Measurements from ENCODE around the gene KCNF1.

Gene KCNF1

DNA sequence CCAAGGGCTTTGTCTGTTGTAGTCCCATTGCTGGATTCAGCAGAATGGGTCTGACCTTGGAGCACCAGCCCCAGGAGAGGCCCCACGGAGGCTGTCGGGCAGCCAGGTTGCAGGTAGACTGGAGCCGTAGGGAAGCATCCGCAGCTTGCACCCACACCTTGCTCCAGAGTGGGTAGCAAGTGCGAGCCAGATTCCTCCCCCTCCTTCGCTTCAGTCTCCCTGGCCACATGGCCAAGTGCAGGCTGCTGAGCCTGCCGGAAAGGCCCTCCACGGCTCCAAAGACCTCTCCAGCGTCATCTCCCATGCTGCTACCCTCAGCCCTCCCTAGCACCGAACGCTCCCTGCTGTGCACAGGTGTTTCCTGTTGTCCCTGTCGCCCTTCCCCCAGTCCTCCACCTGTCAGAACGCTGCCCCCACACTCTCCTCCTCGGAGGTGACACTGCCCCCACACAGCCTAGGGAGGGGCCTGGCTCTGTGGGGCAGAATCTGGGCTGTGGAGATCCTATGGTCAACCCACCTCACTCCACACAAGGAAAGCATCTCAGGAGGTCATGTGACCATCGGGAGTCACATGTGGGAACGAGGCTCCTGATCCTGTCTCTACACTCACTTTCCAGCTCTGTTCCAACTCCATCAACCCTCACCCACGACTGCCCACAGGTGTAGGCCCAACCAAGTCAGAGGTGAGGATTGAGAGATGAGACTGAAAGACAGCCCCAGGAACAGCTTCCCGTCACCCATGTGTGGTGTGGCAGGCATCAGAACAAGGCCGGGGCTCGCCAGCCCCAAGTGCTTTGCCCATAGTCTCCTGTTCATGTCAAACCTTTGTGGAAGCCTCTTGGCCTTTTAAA, 8.3 kb downstream of the KCNF1 start:
- no peak for DNase-seq (ENCODE audit: low read depth)

DNA sequence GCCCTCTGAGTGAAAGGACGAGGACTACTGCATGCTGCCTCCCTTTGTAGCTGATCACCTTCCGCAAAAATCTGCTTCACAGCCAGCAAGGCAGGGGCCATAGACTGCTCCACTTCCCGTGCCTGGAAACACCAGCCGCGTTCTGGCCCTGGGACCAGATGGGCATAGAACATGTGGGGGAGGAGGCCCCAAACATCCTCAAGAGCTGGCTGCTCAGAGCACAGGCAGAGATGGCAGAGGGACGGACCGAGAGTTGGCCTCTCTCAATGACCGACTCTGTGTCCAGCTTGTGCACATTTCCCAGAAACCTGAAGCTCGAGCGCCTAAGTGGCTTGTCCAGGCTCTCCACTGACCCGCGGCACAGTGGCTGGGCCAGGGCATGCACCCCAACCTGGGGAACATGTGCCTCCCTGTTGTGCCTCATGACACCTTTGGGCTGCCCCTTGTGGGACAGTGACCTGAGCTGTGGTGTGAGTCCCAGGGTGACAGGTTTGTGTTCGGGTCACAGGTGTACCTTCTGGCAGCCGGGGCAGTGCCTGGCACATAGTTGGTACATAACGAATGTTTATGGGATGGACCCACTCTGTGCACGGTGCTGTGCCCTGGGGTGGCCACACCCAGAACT, 9.1 kb downstream of the KCNF1 start:
- no peak for DNase-seq (ENCODE audit: low read depth)

DNA sequence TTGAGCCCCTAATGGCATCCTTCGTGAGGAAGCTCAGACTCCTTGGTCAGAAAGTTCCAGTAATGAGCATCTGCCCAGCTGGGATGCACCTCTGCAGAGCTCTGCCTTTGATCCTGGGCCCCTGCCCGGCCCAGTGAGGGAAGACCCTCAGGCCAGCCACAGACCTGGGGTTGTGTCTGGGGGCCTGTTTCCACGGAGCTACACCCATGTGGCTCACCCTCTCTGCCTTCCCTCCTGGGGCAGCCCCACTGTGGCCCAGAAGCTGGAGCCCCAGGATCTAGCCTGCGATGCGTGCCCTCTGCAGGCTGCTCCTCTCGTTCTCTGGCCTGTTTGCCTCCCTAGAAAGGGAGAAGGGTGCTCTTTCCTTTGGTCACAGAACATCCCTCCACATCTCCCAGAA, 9.8 kb downstream of the KCNF1 start:
- DNase-seq (ENCODE audit: low read depth) = no peak

DNA sequence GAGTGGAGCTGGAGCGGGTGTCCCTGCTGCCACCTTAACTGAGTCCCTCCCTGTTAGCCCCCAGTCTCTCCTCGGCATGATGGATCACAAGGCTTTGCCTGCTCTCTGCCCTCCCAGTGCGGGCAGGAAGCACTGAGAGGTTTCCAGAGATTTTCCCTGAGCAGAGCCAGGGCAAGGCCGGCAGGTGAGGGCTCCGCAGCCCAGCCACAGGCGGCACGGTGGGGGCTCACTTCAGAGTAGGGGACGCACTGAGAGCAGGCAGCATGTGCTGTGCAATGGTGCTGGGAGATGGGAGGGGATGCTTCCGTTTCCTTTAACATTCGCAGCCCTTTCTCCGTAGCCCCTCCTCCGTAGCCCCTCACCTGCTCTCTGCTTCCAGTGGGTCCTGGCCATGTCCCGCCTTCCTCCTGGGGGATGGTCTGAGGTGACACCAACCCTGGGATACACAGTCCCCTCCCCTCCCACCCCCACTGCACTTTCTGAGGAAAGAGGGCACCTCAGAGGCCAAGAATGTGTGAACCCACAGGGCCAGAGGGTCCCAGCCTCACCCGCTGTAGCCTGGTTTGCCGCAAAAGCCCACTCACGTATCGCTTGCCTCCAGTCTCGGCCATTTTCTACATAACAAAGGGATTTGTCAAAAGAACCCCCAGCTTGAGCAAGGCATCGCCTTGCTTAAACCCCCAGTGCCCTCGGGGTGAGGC, 10.7 kb downstream of the KCNF1 start:
- DNase-seq (ENCODE audit: low read depth) = no peak

DNA sequence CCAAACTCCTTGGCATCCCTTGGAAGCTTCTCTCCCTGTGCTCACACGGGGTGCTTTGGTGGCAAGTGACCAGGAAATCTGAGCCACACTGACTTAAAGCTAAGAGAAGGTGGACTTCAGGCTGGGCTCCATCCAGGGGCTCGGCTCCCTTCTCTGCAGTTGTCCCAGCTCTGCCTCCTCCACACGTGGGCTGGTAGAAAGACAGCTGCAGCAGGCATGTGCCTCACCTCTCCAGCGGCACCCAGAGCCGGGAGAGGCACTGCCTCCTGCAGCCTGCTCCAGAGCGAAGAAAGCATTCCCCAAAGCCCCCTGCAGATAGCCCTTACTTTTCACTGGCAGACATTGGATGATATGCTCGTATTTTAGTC, 11.3 kb downstream of the KCNF1 start:
- DNase-seq (ENCODE audit: low read depth) = no peak

DNA sequence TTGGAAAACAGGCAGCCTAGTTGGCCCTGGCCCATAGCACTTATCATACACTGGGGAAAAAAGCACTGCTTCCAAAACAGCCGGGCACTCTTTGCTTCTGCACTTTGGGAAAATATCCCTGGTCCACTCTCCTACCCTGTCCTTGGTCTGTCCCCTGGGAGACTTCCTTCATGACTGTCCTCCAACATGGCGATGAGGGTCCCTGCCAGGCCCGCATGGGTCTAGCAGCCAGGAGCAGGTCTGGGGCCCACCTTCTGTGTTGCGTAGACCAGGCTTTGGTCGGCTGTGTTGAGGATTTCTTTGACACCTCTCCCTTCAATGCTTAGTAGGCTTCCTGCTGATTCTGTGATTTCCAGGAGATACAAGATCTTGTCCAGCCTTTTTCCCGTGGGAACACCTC, 12.2 kb downstream of the KCNF1 start:
- no peak for DNase-seq (ENCODE audit: low read depth)

DNA sequence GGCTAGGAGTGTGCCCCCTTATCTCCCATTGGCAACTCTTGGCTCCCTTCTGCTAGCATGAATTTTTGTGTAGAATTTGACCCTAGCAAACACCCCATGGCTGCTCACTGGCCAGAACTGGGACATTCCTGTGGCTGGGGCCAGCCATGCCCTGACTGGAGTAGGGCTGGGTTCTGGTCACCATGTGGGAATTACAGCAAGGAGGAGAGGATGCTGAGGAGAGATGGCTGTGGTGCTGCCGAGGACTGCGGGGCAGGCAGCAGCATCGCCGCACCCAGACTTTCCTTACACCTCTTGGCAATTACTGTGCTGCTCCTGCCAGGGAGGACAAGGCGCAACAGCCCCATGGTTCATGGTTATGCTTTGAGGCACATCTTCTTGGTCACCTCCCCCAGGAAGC, 12.7 kb downstream of the KCNF1 start:
- DNase-seq (ENCODE audit: low read depth) = no peak

DNA sequence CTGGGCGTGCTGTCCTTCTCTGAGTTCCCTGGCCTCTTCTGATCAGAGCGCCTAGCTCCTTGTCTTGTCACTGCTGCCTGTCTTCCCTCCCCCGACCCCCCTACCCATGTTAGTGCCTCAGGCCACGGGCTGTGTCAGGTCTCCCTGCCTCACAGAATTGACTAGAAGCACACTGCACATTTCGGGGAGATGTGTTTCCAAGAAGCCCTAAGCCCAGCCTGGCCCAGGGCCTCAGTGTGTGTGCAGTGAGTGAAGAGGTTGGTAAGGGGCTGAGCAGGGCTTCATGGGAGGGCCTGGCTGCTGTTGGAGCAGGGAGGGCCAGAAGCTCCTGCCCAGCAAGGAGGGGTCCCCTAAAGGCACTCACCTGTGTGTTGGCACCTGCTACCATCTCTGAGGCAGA, 13.1 kb downstream of the KCNF1 start:
- no peak for DNase-seq (ENCODE audit: low read depth)

DNA sequence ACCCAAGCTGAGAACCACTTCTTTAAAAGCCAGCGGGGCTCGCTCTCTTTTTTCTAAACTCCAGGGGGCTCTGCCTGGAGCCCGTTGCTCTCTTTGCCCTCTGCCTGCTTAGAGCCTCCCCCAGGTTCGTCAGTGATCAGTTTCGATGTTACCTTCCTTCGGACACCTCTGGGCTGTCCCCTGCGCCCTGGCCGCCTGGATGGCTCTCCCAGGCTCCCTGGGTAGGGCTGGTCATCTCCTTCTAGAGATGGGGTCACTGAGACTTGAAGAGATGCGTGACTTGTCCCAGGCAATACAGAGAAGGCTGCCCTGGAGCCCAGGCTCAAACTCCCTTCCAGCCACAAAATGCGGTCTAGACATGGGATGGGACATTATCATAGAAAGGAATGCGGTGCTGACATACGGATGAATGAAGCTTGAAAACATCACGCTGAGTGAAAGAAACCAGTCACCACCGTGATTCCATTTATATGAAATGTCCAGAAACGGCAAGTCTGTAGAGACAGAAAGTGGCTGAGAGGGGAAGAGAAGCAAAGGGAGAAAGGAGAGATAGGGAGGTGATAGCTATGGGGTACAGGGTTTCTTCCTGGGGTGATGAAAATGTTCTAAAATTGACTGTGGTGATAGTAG, 14.6 kb downstream of the KCNF1 start:
- DNase-seq (ENCODE audit: low read depth) = no peak

DNA sequence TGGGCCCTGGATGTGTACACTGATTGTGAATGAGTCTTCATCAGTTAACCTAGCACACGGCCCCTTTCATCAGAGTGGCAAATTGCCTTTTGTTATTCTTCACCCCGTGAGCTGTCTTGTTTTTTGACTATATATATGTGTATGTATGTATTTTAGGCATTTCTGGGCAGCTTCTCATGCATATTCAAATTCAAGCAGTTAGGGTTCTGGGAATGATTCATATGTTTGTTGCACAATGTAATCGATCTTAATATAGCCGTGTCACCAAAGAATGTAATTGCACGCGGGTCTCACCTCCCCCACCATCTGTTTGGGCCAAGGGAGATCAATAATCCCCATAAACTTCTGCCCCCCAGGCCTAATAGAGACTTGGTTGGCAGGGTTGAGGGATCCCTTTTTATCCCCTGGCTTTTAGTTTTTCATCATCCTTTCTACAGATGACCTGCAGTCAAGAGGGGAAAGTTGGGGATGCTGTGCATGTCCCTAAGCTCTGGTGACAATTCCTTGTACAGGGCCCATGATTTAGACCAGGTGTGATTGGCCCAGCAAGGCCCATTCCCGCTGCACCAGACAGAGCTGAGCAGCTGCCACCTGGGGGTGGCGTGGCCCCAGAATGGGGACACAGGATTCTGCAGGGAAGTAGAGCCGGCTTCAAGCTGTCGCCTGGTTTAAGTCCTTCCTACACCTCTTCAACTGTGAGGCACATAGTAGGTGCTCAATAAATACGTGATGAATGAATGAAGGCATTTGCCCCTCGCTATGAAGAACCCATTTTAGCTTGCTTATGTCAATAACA, 19.2 kb downstream of the KCNF1 start:
- no peak for DNase-seq (ENCODE audit: low read depth)

DNA sequence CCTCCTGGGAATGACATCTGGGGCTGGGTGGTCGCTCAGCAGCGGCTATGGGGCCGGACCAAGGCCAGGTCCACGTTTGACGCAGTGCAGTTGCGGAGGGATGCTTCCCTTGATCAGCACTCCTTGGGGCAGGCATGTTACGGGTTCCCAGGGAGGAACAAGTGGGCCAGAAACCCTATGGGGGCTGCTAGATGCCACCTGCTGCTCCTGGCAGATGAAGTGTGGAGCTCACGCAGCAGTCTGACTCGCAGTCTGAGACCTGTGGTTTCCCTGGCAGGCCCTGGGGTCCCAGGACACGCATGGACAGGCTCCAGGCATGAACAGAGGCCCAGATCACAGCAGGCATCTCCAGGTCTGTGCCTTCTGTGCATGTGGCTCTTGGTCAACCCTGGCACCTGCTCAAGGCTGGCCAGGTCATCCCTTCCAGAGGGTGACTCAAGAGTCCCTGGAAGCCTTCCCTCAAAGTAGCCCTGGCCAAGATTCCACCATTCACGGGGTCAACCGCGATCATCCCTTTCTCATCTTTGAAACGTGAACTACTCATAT, 20.0 kb downstream of the KCNF1 start:
- DNase-seq (ENCODE audit: low read depth) = peak; percentile 65

DNA sequence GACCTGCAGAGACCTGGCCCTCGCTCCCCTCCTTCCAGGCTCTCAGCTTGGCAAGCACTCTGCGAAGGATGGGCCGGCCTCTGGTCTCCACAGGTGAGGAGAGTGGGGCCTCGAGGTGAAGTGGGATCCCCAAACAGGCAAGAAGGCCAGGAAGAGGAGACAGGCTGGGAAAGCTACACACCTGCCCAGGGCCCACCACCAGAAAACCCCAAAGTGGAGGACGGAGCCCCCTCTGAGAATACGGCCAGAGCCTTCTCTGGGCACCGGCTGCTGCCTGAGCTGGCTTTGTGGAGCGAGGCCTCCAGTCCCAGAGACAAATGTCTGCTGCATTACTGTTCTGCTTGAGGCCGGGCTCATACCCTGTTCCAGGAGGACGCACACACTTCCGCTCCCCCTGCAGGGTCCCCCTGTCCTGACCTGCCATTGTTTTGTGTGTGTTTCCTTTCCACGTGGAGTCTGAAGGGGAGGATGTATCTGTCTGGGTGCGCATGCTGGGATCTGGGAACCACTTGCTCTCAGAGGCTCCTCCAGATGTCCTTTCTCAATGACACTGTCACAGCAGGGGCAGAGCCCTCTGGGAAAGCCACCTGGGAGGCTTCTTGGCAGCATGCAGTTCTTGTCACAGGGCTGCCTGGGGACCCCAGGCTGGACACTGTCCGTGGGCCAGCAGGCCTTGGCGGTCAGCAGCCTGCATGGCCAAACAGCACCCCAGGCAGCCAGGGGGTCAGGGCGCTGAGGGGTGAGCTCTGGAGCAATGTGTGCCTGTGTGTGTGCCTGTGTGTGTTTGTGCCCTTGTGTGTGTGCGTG, 20.8 kb downstream of the KCNF1 start:
- no peak for DNase-seq (ENCODE audit: low read depth)

DNA sequence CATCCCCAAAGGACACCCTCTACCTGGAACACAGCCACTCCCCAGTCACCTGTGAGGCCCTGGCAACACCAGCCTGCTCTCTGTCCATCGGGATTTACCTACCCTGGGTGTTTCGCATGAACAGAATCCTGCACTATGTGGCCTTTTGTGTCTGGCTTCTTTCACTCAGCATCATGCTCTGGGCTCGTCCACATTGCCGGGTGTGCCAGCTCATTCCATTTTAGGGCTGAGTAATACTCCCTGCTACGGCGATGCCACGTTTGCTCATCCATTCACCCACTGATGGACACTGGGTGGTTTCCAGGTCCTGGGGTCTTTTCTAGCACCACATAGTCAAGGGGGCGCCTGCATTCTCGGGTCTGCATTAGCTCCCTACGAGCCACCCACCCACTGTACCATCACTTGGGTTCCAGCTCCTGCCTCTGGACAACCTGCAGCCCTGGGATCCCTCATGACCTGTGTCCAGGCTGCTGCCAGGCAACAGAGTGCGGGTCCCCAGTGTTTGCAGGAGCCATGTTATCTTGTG, 22.0 kb downstream of the KCNF1 start:
- DNase-seq (ENCODE audit: low read depth) = no peak

DNA sequence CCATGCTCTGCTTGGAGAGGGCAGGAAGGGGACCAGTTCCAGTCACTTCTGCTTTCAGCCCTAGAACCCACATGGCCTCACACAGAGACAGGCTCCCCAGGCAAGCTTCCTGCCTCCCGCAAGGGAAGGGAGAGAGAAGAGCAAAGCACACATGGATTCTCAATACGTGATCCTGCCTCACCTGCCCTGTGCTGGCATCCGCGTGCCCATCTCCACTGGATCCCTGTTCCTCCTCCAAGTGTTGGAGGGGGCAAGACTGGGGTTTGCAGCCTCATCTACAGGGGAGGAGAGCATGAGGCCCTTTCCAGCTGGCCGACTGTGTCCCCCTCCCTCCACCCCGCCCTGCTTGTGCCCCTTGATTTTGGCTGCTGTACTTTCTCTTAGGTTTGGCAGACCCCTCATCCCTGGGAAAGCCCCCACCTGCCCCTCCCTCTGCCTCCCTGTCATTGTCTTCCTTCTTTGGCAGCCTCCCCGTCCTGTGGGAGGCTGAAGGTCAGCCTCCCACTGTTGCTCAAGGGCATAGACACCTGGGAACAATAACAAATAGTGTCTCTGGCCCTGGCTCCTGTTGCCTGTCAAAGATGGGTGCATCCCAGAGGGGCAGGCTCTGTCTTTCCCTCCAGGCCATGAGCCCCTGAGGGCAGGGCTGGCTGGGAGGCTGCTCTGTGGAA, 22.7 kb downstream of the KCNF1 start:
- DNase-seq (ENCODE audit: low read depth) = no peak

DNA sequence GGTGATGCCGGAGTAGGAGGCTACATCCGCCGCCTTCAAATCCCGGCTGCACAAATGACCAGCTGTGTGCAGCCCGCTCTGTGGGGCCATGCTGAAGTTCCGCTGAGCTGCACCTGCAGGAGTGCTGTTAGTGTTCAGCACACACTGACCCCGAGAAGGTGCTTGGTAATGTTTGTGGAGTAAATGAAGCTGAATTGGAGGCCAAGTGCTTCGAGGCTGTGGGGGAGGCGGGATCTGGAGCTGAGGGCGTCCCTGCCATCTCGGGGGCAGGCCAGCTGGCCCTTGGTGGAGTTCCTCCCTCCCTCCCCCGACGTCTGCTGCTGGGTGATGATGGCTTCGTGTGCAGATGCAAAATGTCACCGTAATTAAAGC, 23.2 kb downstream of the KCNF1 start:
- no peak for DNase-seq (ENCODE audit: low read depth)

DNA sequence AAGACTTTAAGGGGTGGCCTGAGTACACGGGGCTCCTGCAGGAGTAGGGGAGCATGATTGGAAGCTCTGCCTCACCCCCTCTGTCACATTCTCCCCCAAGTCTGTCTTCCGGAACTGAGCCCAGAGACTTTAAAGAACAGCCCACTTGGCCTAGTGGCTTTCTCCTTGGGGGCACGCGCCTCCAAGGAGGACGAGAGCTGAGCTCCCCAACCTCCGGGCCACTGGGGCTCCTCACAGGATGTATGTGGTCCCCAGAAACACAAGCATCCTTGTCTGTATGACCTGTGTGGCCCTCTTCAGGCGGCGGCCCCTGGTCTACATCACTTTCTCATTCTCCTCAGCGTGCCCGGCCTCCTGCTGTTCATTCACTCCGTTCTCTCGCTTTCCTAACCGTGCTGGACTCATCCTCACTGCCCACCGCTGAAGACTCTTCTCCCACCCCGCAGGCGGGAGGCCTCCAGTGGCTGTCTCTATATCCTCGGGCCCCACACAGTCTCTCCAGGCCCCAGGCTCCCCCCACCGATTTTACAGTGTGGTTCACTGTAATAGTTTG, 23.7 kb downstream of the KCNF1 start:
- no peak for DNase-seq (ENCODE audit: low read depth)

DNA sequence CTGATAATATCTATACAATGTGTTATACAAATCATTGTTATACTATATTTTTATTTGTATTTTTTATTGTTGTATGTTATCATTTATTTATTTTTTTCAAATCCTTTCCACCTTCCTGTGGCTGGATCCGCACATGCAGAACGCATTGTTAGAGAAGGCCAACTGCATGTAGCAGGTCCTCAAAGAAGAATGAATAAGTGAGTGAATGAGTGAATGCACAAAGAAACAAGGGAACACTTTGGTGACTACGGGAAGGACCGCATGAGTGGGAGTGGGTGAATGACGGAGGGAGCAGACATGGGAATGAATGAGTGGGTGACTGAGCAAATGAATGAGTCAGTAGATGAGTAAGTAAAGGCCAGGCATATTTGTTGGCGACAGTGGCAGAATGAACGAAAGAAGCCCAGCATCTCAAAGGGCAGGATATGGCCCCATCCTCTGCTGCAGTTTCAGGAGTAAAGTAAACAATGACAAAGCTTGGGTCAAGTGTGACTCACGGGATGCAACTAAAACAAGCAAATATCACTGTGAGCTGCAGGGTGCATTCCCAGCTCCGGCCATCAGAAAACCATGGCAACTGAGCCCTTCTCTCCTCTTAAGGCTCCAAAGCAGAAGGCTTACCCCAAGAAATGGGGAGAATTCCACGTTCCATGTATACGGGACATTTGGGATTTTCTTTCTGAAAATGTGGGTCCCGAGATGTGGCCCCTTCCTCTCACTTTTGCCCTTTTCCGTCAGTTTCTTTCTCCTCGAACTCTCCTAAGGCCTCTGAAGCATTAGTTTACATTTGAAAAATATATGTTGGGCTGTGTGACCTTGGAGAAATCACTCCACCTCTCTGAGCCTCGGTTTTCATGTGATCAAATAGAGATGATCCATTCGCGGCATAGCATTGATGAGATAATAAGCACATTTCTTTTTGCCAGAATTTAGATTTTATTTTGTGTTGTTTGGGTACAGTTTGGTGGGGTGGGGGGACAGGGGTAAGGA, 24.5 kb downstream of the KCNF1 start:
- DNase-seq (ENCODE audit: low read depth) = peak; percentile 93

DNA sequence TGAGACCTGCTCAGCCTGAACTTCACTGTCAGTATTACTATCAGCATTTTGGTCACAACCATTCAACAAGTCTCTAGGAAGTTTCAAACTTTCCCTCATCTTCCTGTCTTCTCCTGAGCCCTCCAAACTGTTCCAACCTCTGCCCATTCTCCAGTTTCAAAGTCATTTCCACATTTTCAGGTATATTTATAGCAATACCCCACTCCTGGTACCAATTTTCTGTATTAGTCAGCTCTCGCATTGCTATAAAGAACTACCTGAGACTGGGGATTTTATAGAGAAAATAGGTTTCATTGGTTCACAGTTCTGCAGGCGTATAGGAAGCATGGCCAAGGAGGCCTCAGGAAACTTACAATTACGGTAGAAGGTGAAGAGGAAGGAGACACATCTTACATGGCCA, 27.3 kb downstream of the KCNF1 start:
- DNase-seq (ENCODE audit: low read depth) = no peak
